RCC 7860 (cell line): ENCODE data around the gene GMIP.
"Not testable (repeated sequence)": the region's sequence is repeated elsewhere in the genome, so short reads cannot be mapped to it uniquely, and the experiment has no call there.

Experiments
- DNase-seq: peaks from one replicate; pipeline ENCODE4 v3.0.0-alpha.2; 2015; ENCODE audit warnings: low spot score
- FAIRE-seq: peaks from 2 replicates; lab custom pipeline; 2012; peaks lifted over from hg19 to GRCh38; lab: Jason Lieb, UNC

The GMIP gene

GRCh38 chr19:19643158-19644053 is at the start of gene GMIP:
Gene GMIP, minus strand, starts transcription at chr19:19643657. Its CDS starts 128 bp downstream, at chr19:19643529.
- peak; percentile 37 for DNase-seq
- FAIRE-seq = no peak

- FAIRE-seq (no peak), DNase-seq (no peak)
Measured at GRCh38 chr19:19691683-19692082, 48.2 kb upstream of the GMIP start.

- not testable (repeated sequence) for FAIRE-seq, DNase-seq
Measured at GRCh38 chr19:19689023-19689422, 45.6 kb upstream of the GMIP start.

GRCh38 chr19:19687090-19687489 is 43.6 kb upstream of the GMIP start:
- no peak for FAIRE-seq
- DNase-seq = no peak

DNA sequence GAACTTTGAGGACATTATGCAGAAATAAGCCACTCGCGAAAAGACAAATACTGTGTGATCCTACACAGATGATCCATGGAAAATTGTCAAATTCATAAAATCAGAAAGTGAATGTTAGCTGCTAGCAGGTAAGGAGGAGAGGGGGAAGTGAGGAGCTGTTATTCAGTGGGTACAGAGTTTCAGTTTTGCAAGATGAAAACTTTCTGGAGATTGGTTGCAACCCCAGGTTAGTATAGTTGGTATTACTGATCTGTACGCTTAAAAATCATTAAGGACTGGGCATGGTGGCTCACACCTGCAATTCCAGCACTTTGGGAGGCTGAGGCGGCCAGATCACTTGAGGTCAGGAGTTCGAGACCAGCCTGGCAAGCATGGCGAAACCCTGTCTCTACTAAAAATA is 43.1 kb upstream of the GMIP start:
- FAIRE-seq (no peak), DNase-seq (no peak)

DNA sequence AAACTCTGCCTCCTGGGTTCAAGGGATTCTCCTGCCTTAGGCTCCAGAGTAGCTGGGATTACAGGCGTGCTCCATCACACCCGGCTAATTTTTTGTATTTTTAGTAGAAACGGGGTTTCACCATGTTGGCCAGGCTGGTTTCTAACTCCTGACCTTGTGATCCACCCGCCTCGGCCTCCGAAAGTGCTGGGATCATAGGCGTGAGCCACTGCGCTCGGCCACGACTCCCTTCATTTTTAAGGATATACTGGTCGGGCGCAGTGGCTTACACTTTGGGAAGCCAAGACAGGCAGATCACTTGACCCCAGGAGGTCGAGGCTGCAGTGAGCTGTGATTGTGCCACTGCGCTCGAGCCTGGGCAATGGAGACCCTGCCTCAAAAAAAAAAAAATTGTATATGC is 42.7 kb upstream of the GMIP start:
- not testable (repeated sequence) for FAIRE-seq, DNase-seq

- FAIRE-seq = no peak
- no peak for DNase-seq
Measured at GRCh38 chr19:19679176-19680073, 36.0 kb upstream of the GMIP start.

GRCh38 chr19:19677579-19677978 is 34.1 kb upstream of the GMIP start:
- DNase-seq (no peak), FAIRE-seq (no peak)

DNA sequence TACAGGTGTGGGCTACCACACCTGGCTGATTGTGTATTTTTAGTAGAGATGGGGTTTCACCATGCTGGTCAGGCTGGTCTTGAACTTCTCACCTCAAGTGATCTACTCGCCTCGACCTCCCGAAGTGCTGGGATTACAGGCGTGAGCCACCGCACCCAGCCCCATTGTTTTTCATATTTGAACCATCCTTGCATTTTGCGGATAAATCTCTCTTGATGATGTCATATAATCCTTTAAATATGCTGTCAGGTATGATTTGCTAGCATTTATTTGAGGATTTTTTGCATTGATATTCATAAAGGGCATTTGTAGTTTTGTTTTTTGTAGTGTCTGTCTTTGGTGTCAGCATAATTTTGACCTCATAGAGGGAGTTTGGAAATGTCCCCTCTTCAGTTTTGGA is 30.9 kb upstream of the GMIP start:
- no peak for DNase-seq
- no peak for FAIRE-seq

- FAIRE-seq (no peak), DNase-seq (no peak)
Measured at GRCh38 chr19:19672816-19673215, 29.4 kb upstream of the GMIP start.

DNA sequence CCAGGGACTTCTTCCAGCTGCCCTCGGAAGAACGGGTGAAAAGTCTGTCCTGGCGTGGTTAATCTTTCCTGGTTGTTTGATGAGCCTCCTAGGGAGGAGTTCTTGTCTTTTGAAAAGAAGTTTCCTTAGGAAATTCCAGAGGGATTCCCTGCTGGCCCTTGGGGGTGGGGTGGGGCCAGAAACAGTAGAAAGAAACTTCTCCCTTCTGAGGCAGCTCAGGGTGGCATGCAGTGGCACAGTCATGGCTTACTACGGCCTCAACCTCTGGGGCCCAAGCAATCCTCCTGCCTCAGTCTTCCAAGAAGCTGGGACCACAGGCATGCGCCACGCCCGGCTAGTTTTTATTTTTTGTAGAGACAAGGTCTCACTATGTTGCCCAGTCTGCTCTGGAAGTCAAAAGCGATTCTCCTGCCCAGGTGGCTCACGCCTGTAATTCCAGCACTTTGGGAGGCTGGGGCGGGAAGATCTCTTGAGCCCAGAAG is 26.7 kb upstream of the GMIP start:
- no peak for FAIRE-seq

DNA sequence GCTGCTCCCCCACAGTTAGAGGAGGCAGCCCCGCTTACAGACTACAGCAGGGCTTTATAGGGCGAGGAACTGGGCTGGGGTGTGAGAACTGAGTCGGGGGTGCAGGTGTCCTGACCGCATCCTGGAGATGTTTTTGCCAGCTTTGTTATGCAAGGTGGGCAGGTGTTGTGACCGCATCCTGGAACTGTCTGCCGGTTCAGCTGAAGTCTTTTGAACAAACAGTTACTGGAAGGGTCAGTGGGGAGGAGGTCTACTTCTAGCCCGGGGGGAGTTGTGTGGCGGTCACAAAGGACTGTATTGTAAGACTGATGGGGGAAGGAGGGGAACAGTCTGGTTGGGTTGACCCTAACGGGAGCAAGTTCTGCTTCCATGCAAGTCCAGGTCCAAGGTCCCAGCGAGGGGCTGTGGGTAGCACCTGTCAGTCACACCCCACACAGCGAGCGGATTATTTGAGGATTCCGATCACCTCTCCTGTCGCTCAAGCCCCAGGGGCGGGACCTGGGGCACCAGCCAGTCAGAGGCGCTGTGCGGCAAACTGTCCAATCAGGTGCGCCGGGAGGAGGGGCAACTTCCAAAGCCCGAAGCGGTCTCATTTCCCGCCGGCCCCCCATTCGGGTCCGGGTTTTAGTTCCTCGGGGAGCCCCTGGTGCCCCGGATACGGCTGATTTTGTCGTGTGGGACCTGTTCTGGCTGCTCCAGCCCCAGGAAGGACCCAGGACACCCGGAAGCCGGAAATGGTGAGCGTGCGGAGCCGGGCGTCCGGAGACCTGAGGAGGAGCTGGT is 25.0 kb upstream of the GMIP start, which contains the start of gene ZNF101:
Gene ZNF101, plus strand, starts transcription at position 610 of the 783 bp plus-strand sequence. Its CDS starts 125 bp downstream, at position 735.
- DNase-seq (peak; percentile 73), FAIRE-seq (peak; percentile 51)

More for the DNA sequence above, 26.7 kb upstream of the GMIP start:
- no peak for DNase-seq

DNA sequence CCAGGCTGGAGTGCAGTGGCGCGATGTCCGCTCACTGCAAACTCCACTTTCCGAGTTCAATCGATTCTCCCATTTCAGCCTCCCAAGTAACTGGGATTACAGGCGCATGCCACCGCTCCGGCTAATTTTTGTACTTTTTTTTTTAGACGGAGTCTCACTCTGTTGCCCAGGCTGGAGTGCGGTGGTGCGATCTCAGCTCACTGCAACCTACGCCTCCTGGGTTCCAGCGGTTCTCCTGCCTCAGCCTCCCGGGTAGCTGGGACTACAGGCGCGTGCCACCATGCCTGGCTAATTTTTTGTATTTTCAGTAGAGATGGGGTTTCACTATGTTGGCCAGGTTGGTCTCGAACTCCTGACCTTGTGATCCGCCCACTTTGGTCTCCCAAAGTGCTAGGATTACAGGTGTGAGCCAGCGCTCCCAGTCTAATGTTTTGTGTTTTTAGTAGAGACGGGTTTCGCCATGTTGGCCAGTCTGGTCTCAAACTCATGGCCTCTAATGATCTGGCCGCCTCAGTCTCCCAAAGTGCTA is 22.0 kb upstream of the GMIP start:
- FAIRE-seq, DNase-seq: not testable (repeated sequence)

- peak; percentile 86 for DNase-seq
- no peak for FAIRE-seq
Measured at GRCh38 chr19:19663256-19664120, 20.0 kb upstream of the GMIP start, which contains the start of gene ATP13A1. Gene ATP13A1, minus strand, starts transcription at chr19:19663676. Its CDS starts 10 bp downstream, at chr19:19663666.

- DNase-seq (no peak), FAIRE-seq (no peak)
Measured at GRCh38 chr19:19662871-19663255, 19.4 kb upstream of the GMIP start.

- FAIRE-seq = no peak
- no peak for DNase-seq
Measured at GRCh38 chr19:19662344-19662743, 18.9 kb upstream of the GMIP start.

GRCh38 chr19:19661675-19662251 is 18.3 kb upstream of the GMIP start:
- FAIRE-seq = no peak

GRCh38 chr19:19661141-19661674 is 17.8 kb upstream of the GMIP start:
- FAIRE-seq = no peak

More at GRCh38 chr19:19661675-19662251, 18.3 kb upstream of the GMIP start:
- no peak for DNase-seq

More at GRCh38 chr19:19661141-19661674, 17.8 kb upstream of the GMIP start:
- DNase-seq = no peak
